LNCaP clone FGC (cell line): ENCODE data around the gene ITIH4.

Experiments
- DNase-seq: peaks from one replicate; pipeline ENCODE4 v3.0.0-alpha.2; 2011; ENCODE audit warnings: low read depth
- H3K4me3 ChIP-seq: 2 replicates; pipeline ENCODE4 v1.5.1; 2011; ENCODE audit warnings: mild to moderate bottlenecking, low read depth, low read length, control low read depth
- CTCF ChIP-seq: IDR thresholded peaks from 2 replicates; pipeline ENCODE4 v1.5.1; 2012; ENCODE audit warnings: mild to moderate bottlenecking; ENCODE audit not compliant: control insufficient read depth, insufficient read depth; ENCODE audit errors: extremely low read depth

Gene ITIH4

GRCh38 chr3:52874160-52874701 lies 43.8 kb upstream of the ITIH4 start:
- H3K4me3 ChIP-seq, result no peak overlapping the region
- no peak for TF ChIP-seq CTCF
- no peak for DNase-seq

GRCh38 chr3:52873433-52874159 lies 43.1 kb upstream of the ITIH4 start:
- H3K4me3 ChIP-seq, result no peak overlapping the region
- no peak for TF ChIP-seq CTCF
- DNase-seq, result no peak

- no peak overlapping the region for H3K4me3 ChIP-seq
- no peak for TF ChIP-seq CTCF
- peak; percentile 62 for DNase-seq
Measured at GRCh38 chr3:52872245-52872644, 41.8 kb upstream of the ITIH4 start.

GRCh38 chr3:52871761-52872160 lies 41.3 kb upstream of the ITIH4 start:
- no peak overlapping the region for H3K4me3 ChIP-seq
- no peak for DNase-seq
- no peak for TF ChIP-seq CTCF

GRCh38 chr3:52870471-52870870 lies 40.0 kb upstream of the ITIH4 start:
- DNase-seq, result no peak
- no peak for TF ChIP-seq CTCF
- no peak overlapping the region for H3K4me3 ChIP-seq

- no peak overlapping the region for H3K4me3 ChIP-seq
- no peak for DNase-seq
- no peak for TF ChIP-seq CTCF
Measured at GRCh38 chr3:52866427-52866826, 36.0 kb upstream of the ITIH4 start.

- no peak overlapping the region for H3K4me3 ChIP-seq
- no peak for DNase-seq
- no peak for TF ChIP-seq CTCF
Measured at GRCh38 chr3:52865994-52866393, 35.5 kb upstream of the ITIH4 start.
